Heart left ventricle (tissue), 16 donors: ENCODE data around the gene CARHSP1. TPM values are rescaled to one million over a fixed set of nuclear protein-coding genes. Genes with fewer than 3 reads are reported as not detected.
"Not testable (repeated sequence)": the region's sequence is repeated elsewhere in the genome, so short reads cannot be mapped to it uniquely, and the experiment has no call there.

Experiments
- ATAC-seq, 4 donors: fragments of 200-7000 bp; cut with Tn5 transposase; one replicate each; pipeline ENCODE4 v1.9.1; 2020 to 2022; ENCODE audit warnings: moderate library complexity in 4 of 4, mild to moderate bottlenecking in 3 of 4, moderate number of reproducible peaks in 1 of 4
- DNase-seq, 5 donors: peaks; one replicate each; pipeline ENCODE4 v3.0.0-alpha.2; 2020
- H3K27ac ChIP-seq, 12 donors: fragments of 200-600 bp; sonication (generic) in 4 of 12; one replicate each; pipeline versions ENCODE4 v1.5.0 to v1.8.0; 2016 to 2022; ENCODE audit warnings: mild to moderate bottlenecking in 2 of 12
- H3K27me3 ChIP-seq, 9 donors: fragments of 200-600 bp; sonication (generic) in 2 of 9; one replicate each; pipeline versions ENCODE4 v1.5.1 to v1.8.0; 2016 to 2022; ENCODE audit warnings: mild to moderate bottlenecking in 3 of 9
- H3K36me3 ChIP-seq, 9 donors: fragments of 200-600 bp; sonication (generic) in 2 of 9; one replicate each; pipeline versions ENCODE4 v1.5.0 to v1.8.0; 2018 to 2022; ENCODE audit warnings: mild to moderate bottlenecking in 2 of 9
- H3K4me1 ChIP-seq, 12 donors: fragments of 200-600 bp; sonication (generic) in 4 of 12; one replicate each; pipeline versions ENCODE4 v1.5.0 to v1.8.0; 2016 to 2022; ENCODE audit warnings: mild to moderate bottlenecking in 3 of 12
- H3K4me3 ChIP-seq, 12 donors: fragments of 200-600 bp; sonication (generic) in 4 of 12; one replicate each; pipeline versions ENCODE4 v1.5.0 to v1.8.0; 2017 to 2022; ENCODE audit warnings: mild to moderate bottlenecking in 9 of 12, moderate library complexity in 4 of 12
- H3K9me3 ChIP-seq, 12 donors: fragments of 200-600 bp; sonication (generic) in 4 of 12; one replicate each; pipeline versions ENCODE4 v1.5.0 to v1.8.0; 2016 to 2022; ENCODE audit warnings: mild to moderate bottlenecking in 1 of 12
- CTCF ChIP-seq, 12 donors: fragments of 200-600 bp; sonication (generic) in 4 of 12; IDR thresholded peaks; one replicate each; pipeline versions ENCODE4 v1.5.0 to v1.8.0; 2018 to 2022; ENCODE audit warnings: antibody characterized with exemption in 12 of 12, mild to moderate bottlenecking in 5 of 12
- POLR2A ChIP-seq, 2 donors: fragments of 450-650 bp; IDR thresholded peaks; one replicate each; pipeline ENCODE4 v1.6.1; 2017; ENCODE audit warnings: antibody characterized with exemption in 2 of 2, mild to moderate bottlenecking in 2 of 2, moderate library complexity in 2 of 2
- WGBS, 4 donors: extraction: QIAGEN DNeasy Blood & Tissue Kit in 2 of 4; methylation state at CpG; one replicate each; pipeline versions ENCODE4 v1.1.5 to v1.1.7; 2013 to 2018; 5-methylcytosine and 5-hydroxymethylcytosine counted together
- intact Hi-C, 10 donors: fragments of 100-400 bp; cut with DNase I; formaldehyde crosslinking; loops; one replicate each; pipeline versions ENCODE4 v1.11.1 to v1.14.2; 2022
- polyA plus RNA-seq, 2 donors: library from polyadenylated mRNA; stranded (reverse); fragments of 200-250 nt; gene quantifications; one replicate each; pipeline ENCODE4 v1.2.3, GENCODE V29; 2013
- total RNA-seq, 9 donors: library from RNA; depleted of rRNA in 2 of 9; stranded (reverse); fragments of >200 nt in 2 of 9; fragmentation: NEBNext Ultra II Directional in 3 of 9; extraction: Animal tissue kit (Norgen Biotek cat#: 25700) in 3 of 9; gene quantifications; one replicate each; pipeline versions ENCODE4 v1.1.0 to v1.2.4, GENCODE V29; 2016 to 2023
- donor health status: ischemic (EF 13 %, LVEDD 7.1; RV severe dilation, severe dysfunction).
- donor health status: healthy with polysubstance abuse.
- donor health status: DM: no; HTN: yes; CAD: no.
- donor health status: DM: no; HTN: no; CAD: no.
- donor health status: ischemic (EF 25% LVEDD 6.9; RV normal size, moderate dysfunction).
- donor health status: ischemic (EF 25% LVEDD 5.7; RV mildly dilated, moderate dysfunction).
- donor health status: healthy.
- donor health status: DM: yes; HTN: yes; CAD: no.
- donor health status: ischemic (EF 35%, LVEDD 5.7; RV mildly dilated, moderate dysfunction).
- donor health status: nonischemic (EF 11% LVEDD 7.7; RV severe dilation, severe dysfunction).
- donor health status: DM: yes; HTN: yes; CAD: no.
- donor health status: PGD.
- donor health status: ischemic (EF 29% LVEDD 5.4; RV normal size, mild dysfunction).
- donor health status: nonischemic (EF 23%, LVEDD 6.1; RV moderate dilation, normal function).

CARHSP1 gene
- total and polyA plus RNA-seq, 11 donors: 20.0 to 62.4 (median 33.4) TPM

- TF ChIP-seq CTCF (IDR thresholded peaks at IDR 0.05): peak in 1 of 12 donors; percentile 18
- no peak for TF ChIP-seq POLR2A (IDR thresholded peaks at IDR 0.05)
- Histone ChIP-seq H3K4me1 (peaks cover 0 to 23% (median 6%) of the 10 kb centered on the region in 12 donors), H3K27me3 (no peaks in the 10 kb centered on the region), H3K9me3 (no peaks in the 10 kb centered on the region), H3K27ac (no peak overlapping the region), H3K36me3 (no peaks in the 10 kb centered on the region), H3K4me3 (no peak overlapping the region)
- no peak for ATAC-seq
- intact Hi-C loops: loop anchor here in 1 of 10 donors (5.0 kb wide), 1 partner anchor 76 kb away; the partner anchor contains the start of genes PMM2 and TMEM186
- DNase-seq: no peak
- 85 to 90% (median 89%) methylated on average over 22 of the region's 22 CpGs for WGBS, 4 donors
Measured at GRCh38 chr16:8872967-8873865, 4.4 kb upstream of the CARHSP1 start.

GRCh38 chr16:8872071-8872470, 3.3 kb upstream of the CARHSP1 start:
- intact Hi-C loops: loop anchor here in 1 of 10 donors (5.0 kb wide), 1 partner anchor 75 kb away; the partner anchor contains the start of genes PMM2 and TMEM186
- H3K36me3 ChIP-seq: no peaks in the 10 kb centered on the region

GRCh38 chr16:8869988-8870241, 1.1 kb upstream of the CARHSP1 start:
- not testable (repeated sequence) for H3K27me3 ChIP-seq, H3K36me3 ChIP-seq, H3K27ac ChIP-seq, ATAC-seq, H3K9me3 ChIP-seq, H3K4me3 ChIP-seq, DNase-seq
- peaks cover 0 to 52% (median 29%) of the 10 kb centered on the region in 12 donors for H3K4me1 ChIP-seq
- intact Hi-C loops: loop anchor here in 7 of 10 donors (2.0 to 5.0 kb wide), 3 partner anchors 27 to 73 kb away; partner anchors contain the start of genes PMM2 (in 7 of the 7) and TMEM186 (in 7 of the 7)
- WGBS, 4 donors: 96 to 99% (median 98%) methylated on average over 10 of the region's 10 CpGs

More at GRCh38 chr16:8872071-8872470, 3.3 kb upstream of the CARHSP1 start:
- no peak overlapping the region for H3K4me3 ChIP-seq
- peaks cover 0 to 33% (median 8%) of the 10 kb centered on the region in 12 donors for H3K4me1 ChIP-seq
- no peaks in the 10 kb centered on the region for H3K9me3 ChIP-seq
- ATAC-seq: no peak
- WGBS, 4 donors: 89 to 98% (median 96%) methylated on average over 5 of the region's 5 CpGs
- TF ChIP-seq CTCF (IDR thresholded peaks at IDR 0.05) (no peak), POLR2A (IDR thresholded peaks at IDR 0.05) (no peak)
- no peaks in the 10 kb centered on the region for H3K27me3 ChIP-seq
- H3K27ac ChIP-seq: no peak overlapping the region
- DNase-seq: no peak

- no peak for DNase-seq
- intact Hi-C loops: loop anchor here in 6 of 10 donors (2.0 to 5.0 kb wide), 3 partner anchors 27 to 73 kb away; partner anchors contain the start of genes PMM2 (in 6 of the 6) and TMEM186 (in 6 of the 6)
Measured at GRCh38 chr16:8869212-8869987, 594 bp upstream of the CARHSP1 start.

More at GRCh38 chr16:8869212-8869987, 594 bp upstream of the CARHSP1 start:
- peaks cover 0 to 57% (median 34%) of the 10 kb centered on the region in 12 donors for H3K4me1 ChIP-seq
- H3K36me3 ChIP-seq: no peaks in the 10 kb centered on the region
- TF ChIP-seq CTCF (IDR thresholded peaks at IDR 0.05) (no peak), POLR2A (IDR thresholded peaks at IDR 0.05) (no peak)
- H3K9me3 ChIP-seq: no peaks in the 10 kb centered on the region
- H3K4me3 ChIP-seq: peak overlapping the region; percentile 38 to 97 (median 74)
- H3K27me3 ChIP-seq: no peaks in the 10 kb centered on the region
- WGBS, 4 donors: 29 to 36% (median 32%) methylated on average over 29 to 37 of the region's 37 CpGs
- H3K27ac ChIP-seq: peak overlapping the region in 9 of 12 donors; percentile 36 to 94 (median 90)
- no peak for ATAC-seq
